Kidney (tissue), 14 donors: ENCODE data around the gene DHX15. TPM values are rescaled to one million over a fixed set of nuclear protein-coding genes. Genes with fewer than 3 reads are reported as not detected.

Source experiments
- DNase-seq, 5 donors: peaks; one replicate each; pipeline ENCODE4 v3.0.0-alpha.2; 2013 to 2020
- FAIRE-seq: peaks from 2 replicates; lab custom pipeline; 2012; peaks lifted over from hg19 to GRCh38; lab: Jason Lieb, UNC
- H3K27ac ChIP-seq, 2 donors: one replicate each; pipeline ENCODE4 v1.7.0; 2013; ENCODE audit warnings: low read depth in 2 of 2, low read length in 2 of 2, inconsistent platforms in 1 of 2
- H3K27me3 ChIP-seq: one replicate; pipeline ENCODE4 v1.7.1; 2013; ENCODE audit warnings: low read length, inconsistent platforms; ENCODE audit not compliant: control insufficient read depth, insufficient read depth
- H3K36me3 ChIP-seq, 3 donors: one replicate each; pipeline versions ENCODE4 v1.7.0 to v1.7.1; 2013; ENCODE audit warnings: low read length in 3 of 3, control low read depth in 1 of 3, inconsistent platforms in 1 of 3; ENCODE audit not compliant: insufficient read depth in 3 of 3, control insufficient read depth in 2 of 3
- H3K4me1 ChIP-seq, 3 donors: one replicate each; pipeline versions ENCODE4 v1.7.0 to v1.7.1; 2013; ENCODE audit warnings: low read length in 3 of 3, inconsistent platforms in 1 of 3, low read depth in 1 of 3; ENCODE audit not compliant: control insufficient read depth in 2 of 3, insufficient read depth in 2 of 3
- H3K4me3 ChIP-seq, 3 donors: one replicate each; pipeline versions ENCODE4 v1.7.0 to v1.8.1; 2013; ENCODE audit warnings: low read length in 3 of 3, control low read depth in 1 of 3, inconsistent platforms in 1 of 3
- H3K9ac ChIP-seq, 3 donors: one replicate each; pipeline versions ENCODE4 v1.7.0 to v1.7.1; 2013; ENCODE audit warnings: low read length in 3 of 3, control low read depth in 1 of 3, inconsistent platforms in 1 of 3
- H3K9me3 ChIP-seq, 3 donors: one replicate each; pipeline versions ENCODE4 v1.7.0 to v1.7.1; 2013; ENCODE audit warnings: low read length in 3 of 3, control low read depth in 1 of 3, inconsistent platforms in 1 of 3; ENCODE audit not compliant: control insufficient read depth in 2 of 3, insufficient read depth in 1 of 3
- intact Hi-C: fragments of 100-400 bp; cut with DNase I; formaldehyde crosslinking; loops from one replicate; pipeline ENCODE4 v1.11.1; 2022
- polyA plus RNA-seq: library from polyadenylated mRNA; stranded (reverse); fragments of 350-450 nt; fragmentation: Illumina TruSeq; extraction: RNeasy Lipid Tissue Mini Kit (QIAGEN cat#74804); gene quantifications from one replicate; pipeline ENCODE4 v1.2.3, GENCODE V29; 2014; ENCODE audit warnings: low read depth, low replicate concordance; ENCODE audit not compliant: insufficient read depth
- total RNA-seq: library from RNA; stranded (reverse); fragmentation: NEBNext Ultra II Directional; extraction: Animal tissue kit (Norgen Biotek cat#: 25700); gene quantifications from one replicate; pipeline ENCODE4 v1.2.1, GENCODE V29; 2021
- TF ChIP-seq, protein P1 (sequence below): IDR thresholded peaks from 3 replicates; pipeline ENCODE4 v1.5.1; 2012; ENCODE audit warnings: mild to moderate bottlenecking, moderate library complexity, borderline replicate concordance; ENCODE audit not compliant: insufficient read depth; ENCODE audit errors: extremely low read depth
- donor health status: control.
- donor health status: control.
- donor health status: control.
- donor health status: control.
- donor health status: control.
- donor health status: DM: yes; HTN: yes; CAD: no.
- donor health status: Normal renal cell carcinoma (clear cell type).

Gene DHX15
- total and polyA plus RNA-seq, 2 donors from 2014 or later: 53.4 to 120 TPM

DNA sequence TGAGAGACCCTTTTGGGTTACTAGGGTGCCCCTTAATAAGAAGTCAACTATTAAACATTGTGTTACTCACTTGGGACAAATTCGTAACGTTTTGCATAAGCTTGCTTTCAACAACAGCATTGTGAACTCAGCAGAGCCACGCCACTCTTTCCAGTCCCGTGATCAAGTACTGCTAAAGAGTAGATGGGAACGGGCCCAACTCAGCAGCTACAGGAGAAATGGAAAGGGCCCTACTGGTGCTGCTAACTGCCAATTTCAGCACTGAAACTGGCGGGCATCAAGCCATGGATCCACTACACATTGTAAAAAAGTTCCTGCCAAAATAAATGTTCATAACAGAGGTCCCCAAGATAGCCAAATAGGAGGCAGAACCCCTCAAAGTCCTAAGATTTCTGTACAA lies 19.0 kb upstream of the DHX15 start:
- intact Hi-C loops: no loop called here
- DNase-seq: no peak
- Histone ChIP-seq H3K4me1 (peaks cover 0 to 4% (median 0%) of the 10 kb centered on the region in 3 donors), H3K9me3 (peaks cover 0 to 3% (median 0%) of the 10 kb centered on the region in 3 donors), H3K27me3 (no peaks in the 10 kb centered on the region), H3K27ac (no peak overlapping the region), H3K9ac (no peak overlapping the region), H3K4me3 (no peak overlapping the region), H3K36me3 (no peaks in the 10 kb centered on the region)
- TF ChIP-seq, protein P1, sequence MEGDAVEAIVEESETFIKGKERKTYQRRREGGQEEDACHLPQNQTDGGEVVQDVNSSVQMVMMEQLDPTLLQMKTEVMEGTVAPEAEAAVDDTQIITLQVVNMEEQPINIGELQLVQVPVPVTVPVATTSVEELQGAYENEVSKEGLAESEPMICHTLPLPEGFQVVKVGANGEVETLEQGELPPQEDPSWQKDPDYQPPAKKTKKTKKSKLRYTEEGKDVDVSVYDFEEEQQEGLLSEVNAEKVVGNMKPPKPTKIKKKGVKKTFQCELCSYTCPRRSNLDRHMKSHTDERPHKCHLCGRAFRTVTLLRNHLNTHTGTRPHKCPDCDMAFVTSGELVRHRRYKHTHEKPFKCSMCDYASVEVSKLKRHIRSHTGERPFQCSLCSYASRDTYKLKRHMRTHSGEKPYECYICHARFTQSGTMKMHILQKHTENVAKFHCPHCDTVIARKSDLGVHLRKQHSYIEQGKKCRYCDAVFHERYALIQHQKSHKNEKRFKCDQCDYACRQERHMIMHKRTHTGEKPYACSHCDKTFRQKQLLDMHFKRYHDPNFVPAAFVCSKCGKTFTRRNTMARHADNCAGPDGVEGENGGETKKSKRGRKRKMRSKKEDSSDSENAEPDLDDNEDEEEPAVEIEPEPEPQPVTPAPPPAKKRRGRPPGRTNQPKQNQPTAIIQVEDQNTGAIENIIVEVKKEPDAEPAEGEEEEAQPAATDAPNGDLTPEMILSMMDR: no peak
- FAIRE-seq: no peak

DNA sequence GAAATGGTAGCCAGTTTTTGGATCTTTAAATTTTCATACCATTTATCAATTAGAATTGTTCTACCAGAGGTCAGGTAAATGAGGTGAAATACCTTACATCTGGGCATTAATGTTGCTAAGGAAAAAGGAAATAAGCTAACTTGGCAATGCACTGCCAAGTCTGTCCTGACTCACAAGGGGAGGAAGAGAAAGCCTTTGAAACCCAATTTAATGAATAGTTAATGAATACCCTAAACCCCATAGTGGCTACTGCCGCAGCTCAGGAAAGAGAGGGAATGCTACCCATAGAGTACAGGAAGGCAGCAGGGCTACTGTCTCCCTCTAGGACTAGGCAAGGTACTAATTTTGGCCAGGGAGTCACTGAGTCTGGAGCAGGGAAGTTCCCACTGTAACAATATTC lies 16.8 kb upstream of the DHX15 start:
- DNase-seq (peak in 1 of 5 donors; percentile 27), FAIRE-seq (no peak)
- peaks cover 0 to 4% (median 0%) of the 10 kb centered on the region in 3 donors for H3K4me1 ChIP-seq
- H3K9ac ChIP-seq: no peak overlapping the region
- H3K27me3 ChIP-seq: no peaks in the 10 kb centered on the region
- TF ChIP-seq, protein P1: no peak
- no peak overlapping the region for H3K4me3 ChIP-seq
- H3K9me3 ChIP-seq: peaks cover 0 to 3% (median 0%) of the 10 kb centered on the region in 3 donors
- H3K36me3 ChIP-seq: no peaks in the 10 kb centered on the region
- H3K27ac ChIP-seq: no peak overlapping the region
- intact Hi-C loops: no loop called here

DNA sequence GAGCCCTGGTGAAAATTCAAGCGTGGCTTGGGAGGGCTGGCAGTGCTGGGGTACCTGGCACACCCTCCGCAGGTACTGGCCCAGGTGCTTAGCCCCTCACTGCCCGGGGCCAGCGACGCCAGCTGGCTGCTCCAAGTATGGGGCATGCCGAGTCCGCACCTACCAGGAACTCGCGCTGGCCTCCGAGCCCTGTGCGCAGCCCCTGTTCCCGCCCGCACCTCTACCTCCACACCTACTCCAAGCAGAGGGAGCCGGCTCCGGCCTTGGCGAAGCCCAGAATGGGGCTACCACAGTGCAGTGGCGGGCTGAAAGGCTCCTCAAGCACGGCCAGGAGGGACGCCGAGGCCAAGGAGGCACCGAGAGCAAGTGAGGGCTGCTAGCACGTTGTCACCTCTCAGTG lies 14.9 kb upstream of the DHX15 start:
- Histone ChIP-seq H3K9me3 (peaks cover 0 to 3% (median 0%) of the 10 kb centered on the region in 3 donors), H3K9ac (no peak overlapping the region), H3K27me3 (no peaks in the 10 kb centered on the region), H3K36me3 (no peaks in the 10 kb centered on the region), H3K4me3 (no peak overlapping the region), H3K4me1 (peaks cover 0 to 4% (median 0%) of the 10 kb centered on the region in 3 donors), H3K27ac (no peak overlapping the region)
- peak in 1 of 5 donors; percentile 71 for DNase-seq
- intact Hi-C loops: no loop called here
- FAIRE-seq: no peak
- TF ChIP-seq, protein P1: no peak

DNA sequence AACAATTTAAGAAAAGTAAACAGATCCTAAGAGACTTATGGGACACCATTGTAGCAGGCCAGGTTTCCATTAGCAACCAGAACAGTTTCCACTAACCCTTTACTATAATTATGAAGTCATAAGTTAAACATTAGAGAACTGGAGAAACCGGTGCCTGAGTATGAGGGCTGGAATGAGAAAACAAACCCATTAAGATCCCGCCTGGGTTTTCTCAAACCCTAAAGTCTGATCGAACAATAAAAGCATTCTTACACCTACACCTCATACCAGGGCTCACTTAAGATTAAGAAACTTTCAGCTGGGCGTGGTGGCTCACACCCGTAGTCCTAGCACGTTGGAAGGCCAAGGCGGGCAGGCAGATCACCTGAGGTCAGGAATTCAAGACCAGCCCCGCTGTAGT lies 13.7 kb upstream of the DHX15 start:
- no peaks in the 10 kb centered on the region for H3K36me3 ChIP-seq
- peak overlapping the region in 1 of 3 donors; percentile 61 for H3K9ac ChIP-seq
- no peaks in the 10 kb centered on the region for H3K27me3 ChIP-seq
- TF ChIP-seq, protein P1: no peak
- peak overlapping the region in 1 of 3 donors; percentile 48 for H3K4me3 ChIP-seq
- peak in 4 of 5 donors; percentile 37 to 86 (median 82) for DNase-seq
- peaks cover 0 to 3% (median 0%) of the 10 kb centered on the region in 3 donors for H3K9me3 ChIP-seq
- peak overlapping the region; percentile 84 to 91 for H3K27ac ChIP-seq
- H3K4me1 ChIP-seq: peaks cover 0 to 4% (median 0%) of the 10 kb centered on the region in 3 donors
- peak; percentile 95 for FAIRE-seq
- intact Hi-C loops: no loop called here
